Stimulated activated CD4-positive, alpha-beta T cell treated with anti-CD3 and anti-CD28 coated beads, Interleukin-12 subunit alpha, Interleukin-12 subunit beta, amount 100 ng/mL, for 48 hours (primary cell): Measurements from ENCODE around the gene KDSR.

ENCODE experiments used
- DNase-seq, 3 donors: peaks; one replicate each; pipeline ENCODE4 v3.0.0-alpha.2; 2020; ENCODE audit warnings: low read depth in 2 of 3, low spot score in 1 of 3

The KDSR gene

DNA sequence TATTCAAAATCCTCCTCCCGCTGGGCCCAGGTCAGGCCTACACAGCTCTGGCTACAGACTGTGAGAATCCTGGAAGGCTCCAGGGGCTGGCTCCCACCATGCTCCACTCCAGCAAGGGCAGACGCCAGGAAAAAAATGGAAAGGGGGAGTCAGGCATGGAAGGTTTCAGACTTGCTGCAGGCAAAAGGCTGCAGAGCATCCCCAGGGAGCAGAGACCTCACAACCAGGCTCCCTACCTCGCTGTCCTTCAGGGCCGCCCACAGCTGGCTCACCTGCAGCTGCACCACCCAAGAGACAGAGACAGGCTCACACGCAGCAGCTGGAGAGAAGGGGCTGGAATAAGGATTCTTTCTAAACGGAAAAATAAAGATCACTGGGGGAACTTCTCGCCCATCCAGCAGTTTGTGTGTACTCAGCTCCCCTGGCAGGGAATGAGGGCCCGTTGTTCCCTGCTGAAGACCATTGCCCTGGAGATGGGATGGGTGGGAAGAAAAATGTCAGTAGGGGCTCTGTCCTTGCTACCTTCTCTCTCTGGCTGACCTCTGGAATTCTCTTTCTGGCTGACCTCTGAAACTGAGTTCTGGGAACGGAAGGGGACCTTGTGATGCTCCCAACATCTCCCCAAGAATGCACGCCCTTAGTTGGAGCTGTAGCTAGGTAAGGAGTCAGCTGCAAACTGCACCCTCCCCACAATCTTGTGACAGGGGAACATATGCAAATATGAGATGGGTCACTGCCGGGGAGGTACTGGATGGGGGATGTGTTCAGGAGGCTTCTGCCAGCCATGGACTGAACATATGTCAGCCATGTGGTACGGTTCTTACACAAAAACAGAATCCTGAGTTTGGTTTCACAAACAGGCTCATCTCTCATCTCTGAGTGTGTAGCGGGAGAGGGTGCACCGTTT, 81.9 kb downstream of the KDSR start:
- DNase-seq = no peak

DNA sequence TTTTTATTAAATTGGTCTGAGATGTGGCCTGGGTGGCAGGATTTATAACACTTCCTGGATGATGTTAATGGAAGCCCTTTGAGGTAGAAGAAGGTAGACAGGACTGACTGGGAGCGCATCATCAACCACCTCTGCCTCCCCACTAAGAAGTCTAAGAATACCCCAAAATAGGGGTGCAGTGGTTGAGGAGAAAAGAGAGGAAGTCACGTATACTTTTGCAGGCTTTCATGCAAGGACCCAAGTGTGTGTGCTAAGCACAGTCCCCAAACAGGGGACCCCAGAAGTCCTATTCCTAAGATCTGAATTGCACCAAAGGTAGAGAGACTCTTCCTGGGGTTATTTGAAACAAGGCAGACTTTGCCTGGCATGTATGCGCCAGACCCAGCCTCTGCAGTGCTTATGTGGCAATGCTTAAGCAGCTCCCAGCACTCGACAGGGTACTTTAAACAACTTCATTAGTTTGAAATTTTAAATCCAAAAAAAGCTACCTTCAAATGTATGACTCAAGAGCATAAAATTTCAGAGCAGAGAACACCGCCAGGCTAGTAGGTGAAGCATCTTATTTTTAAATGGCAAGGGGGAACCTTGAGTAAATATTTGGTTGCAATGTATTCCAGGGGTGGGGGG, 82.7 kb downstream of the KDSR start:
- no peak for DNase-seq

DNA sequence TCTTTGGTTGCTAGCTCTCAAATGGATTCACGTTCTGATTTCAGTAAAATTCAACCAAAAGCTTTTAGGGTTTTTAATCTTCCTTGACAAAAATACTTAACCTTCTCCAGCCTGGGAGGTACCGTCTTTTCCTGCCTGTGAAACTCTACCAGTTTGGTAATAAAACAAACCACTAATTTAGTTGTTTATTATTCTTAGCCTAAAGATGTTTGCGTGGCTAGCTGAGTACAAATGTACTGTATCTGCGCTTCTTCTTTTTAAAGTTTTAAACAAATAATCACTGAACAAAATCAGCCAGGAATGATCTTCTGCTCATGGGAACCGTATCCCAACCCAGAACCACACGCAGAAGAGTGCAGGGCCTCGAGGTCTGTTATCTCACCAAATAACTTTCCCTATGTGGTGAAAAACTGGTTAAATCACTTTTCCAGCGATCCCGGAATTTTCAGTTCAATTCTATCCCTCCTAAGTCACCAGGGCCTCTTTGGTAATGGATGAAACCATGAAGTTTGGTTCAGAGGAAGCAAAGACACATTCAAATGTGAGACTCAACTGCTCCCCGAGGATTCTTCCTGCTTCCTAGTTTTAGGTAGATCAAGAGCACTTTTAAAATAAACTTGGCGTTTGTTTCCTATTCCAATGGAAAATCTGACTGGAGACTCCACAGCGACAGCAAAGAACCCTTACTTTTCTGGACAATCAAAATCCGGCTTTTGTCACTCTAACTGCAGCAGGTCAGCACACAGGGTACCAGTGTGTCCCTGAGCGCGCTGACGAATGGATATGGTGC, 83.5 kb downstream of the KDSR start:
- DNase-seq = no peak

DNA sequence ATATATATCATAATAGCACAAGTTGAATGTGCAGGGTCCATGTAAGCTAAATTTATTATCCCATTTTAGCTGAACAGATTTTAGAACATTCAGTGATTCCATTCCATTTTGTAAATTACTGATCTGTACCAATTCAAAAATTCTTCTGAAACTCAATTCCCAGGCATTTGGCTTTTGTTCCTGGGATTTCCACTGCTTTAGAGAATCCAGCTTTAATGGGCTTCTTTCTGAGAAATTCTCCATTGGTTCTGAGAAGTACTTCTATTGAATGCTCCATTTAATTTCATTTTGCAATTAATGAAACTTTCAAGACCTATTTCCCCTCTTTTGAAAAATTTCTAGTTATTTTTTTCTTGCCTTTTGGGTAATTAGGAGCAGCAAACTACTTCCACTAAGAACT, 84.2 kb downstream of the KDSR start:
- DNase-seq = no peak
